ENCODE data around the gene KLHL22. TPM values are rescaled to one million over a fixed set of nuclear protein-coding genes. Genes with fewer than 3 reads are reported as not detected.

KLHL22 gene
- total and polyA plus RNA-seq, 7 donors = 8.4 to 24.3 (median 14.6) TPM

DNA sequence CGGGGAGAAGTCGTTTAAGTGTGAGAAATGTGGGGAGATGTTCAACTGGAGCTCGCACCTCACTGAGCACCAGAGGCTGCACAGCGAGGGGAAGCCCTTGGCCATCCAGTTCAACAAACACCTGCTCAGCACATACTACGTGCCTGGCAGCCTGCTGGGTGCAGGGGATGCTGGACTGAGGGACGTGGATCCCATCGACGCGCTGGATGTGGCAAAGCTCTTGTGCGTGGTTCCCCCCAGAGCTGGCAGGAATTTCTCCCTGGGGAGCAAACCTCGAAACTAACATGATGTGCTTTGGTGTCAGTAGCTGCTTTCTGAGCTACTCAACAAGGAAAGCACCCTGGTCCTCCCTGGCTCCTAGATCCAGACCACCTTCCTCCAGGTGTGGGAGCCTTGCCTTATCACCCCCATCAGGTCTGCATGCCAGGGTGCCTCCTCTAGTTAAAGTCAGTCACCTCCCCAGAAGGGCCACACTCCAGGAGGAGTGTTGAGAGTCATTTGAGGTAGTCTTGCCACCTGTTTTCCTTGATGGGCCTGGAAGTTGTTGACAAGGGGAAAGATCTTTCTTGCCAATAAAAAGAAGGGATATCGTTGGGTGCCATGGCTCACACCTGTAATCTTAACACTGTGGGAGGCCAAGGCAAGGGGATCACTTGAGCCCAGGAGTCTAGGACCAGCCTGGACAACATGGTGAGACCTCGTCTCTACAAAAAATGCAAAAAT is 88.7 kb downstream of the KLHL22 start:
- ATAC-seq (no peak), DNase-seq (no peak)
- TF ChIP-seq, protein P1, sequence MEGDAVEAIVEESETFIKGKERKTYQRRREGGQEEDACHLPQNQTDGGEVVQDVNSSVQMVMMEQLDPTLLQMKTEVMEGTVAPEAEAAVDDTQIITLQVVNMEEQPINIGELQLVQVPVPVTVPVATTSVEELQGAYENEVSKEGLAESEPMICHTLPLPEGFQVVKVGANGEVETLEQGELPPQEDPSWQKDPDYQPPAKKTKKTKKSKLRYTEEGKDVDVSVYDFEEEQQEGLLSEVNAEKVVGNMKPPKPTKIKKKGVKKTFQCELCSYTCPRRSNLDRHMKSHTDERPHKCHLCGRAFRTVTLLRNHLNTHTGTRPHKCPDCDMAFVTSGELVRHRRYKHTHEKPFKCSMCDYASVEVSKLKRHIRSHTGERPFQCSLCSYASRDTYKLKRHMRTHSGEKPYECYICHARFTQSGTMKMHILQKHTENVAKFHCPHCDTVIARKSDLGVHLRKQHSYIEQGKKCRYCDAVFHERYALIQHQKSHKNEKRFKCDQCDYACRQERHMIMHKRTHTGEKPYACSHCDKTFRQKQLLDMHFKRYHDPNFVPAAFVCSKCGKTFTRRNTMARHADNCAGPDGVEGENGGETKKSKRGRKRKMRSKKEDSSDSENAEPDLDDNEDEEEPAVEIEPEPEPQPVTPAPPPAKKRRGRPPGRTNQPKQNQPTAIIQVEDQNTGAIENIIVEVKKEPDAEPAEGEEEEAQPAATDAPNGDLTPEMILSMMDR (IDR thresholded peaks at IDR 0.05) = no peak
- Histone ChIP-seq H3K4me3 (no peak overlapping the region), H3K4me1 (no peaks in the 10 kb centered on the region), H3K9me3 (no peaks in the 10 kb centered on the region), H3K36me3 (ENCODE audit: insufficient read depth in 1 of 2, low read depth in 1 of 2) (peaks cover 0 to 34% of the 10 kb centered on the region in 2 donors), H3K27ac (no peak overlapping the region), H3K27me3 (ENCODE audit: insufficient read depth in 3 of 3, low read length in 2 of 3) (no peaks in the 10 kb centered on the region)
- intact Hi-C loops (cut with DNase I) = no loop called here
- 87 to 89% (median 89%) methylated on average over 13 of the region's 13 CpGs for WGBS, 3 donors

DNA sequence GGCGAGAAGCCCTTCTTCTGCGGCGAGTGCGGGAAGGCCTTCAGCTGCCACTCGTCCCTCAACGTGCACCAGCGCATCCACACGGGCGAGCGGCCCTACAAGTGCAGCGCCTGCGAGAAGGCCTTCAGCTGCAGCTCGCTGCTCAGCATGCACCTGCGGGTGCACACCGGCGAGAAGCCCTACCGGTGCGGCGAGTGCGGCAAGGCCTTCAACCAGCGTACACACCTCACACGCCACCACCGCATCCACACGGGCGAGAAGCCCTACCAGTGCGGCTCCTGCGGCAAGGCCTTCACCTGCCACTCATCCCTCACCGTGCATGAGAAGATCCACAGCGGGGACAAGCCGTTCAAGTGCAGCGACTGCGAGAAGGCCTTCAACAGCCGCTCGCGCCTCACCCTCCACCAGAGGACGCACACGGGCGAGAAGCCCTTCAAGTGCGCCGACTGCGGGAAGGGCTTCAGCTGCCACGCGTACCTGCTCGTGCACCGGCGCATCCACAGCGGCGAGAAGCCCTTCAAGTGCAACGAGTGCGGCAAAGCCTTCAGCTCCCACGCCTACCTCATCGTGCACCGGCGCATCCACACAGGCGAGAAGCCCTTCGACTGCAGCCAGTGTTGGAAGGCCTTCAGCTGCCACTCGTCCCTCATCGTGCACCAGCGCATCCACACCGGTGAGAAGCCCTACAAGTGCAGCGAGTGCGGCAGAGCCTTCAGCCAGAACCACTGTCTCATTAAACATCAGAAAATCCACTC is 89.5 kb downstream of the KLHL22 start:
- H3K27me3 ChIP-seq (ENCODE audit: insufficient read depth in 3 of 3, low read length in 2 of 3) = no peaks in the 10 kb centered on the region
- H3K4me1 ChIP-seq = no peaks in the 10 kb centered on the region
- 96% methylated on average over 62 of the region's 62 CpGs for WGBS, 3 donors
- peaks cover 0 to 40% of the 10 kb centered on the region in 2 donors for H3K36me3 ChIP-seq (ENCODE audit: insufficient read depth in 1 of 2, low read depth in 1 of 2)
- intact Hi-C loops (cut with DNase I) = no loop called here
- no peak for ATAC-seq
- no peak overlapping the region for H3K4me3 ChIP-seq
- no peaks in the 10 kb centered on the region for H3K9me3 ChIP-seq
- DNase-seq = no peak
- no peak overlapping the region for H3K27ac ChIP-seq
- TF ChIP-seq, protein P1 (IDR thresholded peaks at IDR 0.05) = no peak

DNA sequence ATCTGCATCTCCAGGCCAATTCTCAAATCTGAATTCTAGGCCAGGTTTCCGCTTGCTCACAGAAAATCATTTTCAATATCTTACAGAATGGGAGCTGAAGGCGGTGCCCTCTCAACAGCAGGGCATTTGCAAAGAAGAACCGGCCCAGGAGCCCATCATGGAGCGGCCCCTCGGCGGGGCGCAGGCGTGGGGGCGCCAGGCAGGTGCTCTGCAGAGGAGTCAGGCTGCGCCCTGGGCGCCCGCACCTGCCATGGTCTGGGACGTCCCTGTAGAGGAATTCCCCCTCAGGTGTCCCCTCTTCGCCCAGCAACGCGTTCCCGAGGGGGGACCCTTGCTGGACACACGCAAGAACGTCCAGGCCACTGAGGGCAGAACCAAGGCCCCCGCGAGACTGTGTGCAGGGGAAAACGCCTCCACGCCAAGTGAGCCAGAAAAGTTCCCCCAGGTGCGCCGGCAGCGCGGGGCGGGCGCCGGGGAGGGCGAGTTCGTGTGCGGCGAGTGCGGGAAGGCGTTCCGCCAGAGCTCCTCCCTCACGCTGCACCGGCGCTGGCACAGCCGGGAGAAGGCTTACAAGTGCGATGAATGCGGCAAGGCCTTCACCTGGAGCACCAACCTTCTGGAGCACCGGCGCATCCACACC is 90.2 kb downstream of the KLHL22 start:
- no peaks in the 10 kb centered on the region for H3K27me3 ChIP-seq (ENCODE audit: insufficient read depth in 3 of 3, low read length in 2 of 3)
- DNase-seq (no peak), ATAC-seq (no peak)
- 95 to 96% (median 96%) methylated on average over 45 of the region's 45 CpGs for WGBS, 3 donors
- TF ChIP-seq, protein P1 (IDR thresholded peaks at IDR 0.05) = no peak
- H3K27ac ChIP-seq = no peak overlapping the region
- intact Hi-C loops (cut with DNase I) = no loop called here
- no peaks in the 10 kb centered on the region for H3K9me3 ChIP-seq
- H3K4me3 ChIP-seq = no peak overlapping the region
- peaks cover 0 to 47% of the 10 kb centered on the region in 2 donors for H3K36me3 ChIP-seq (ENCODE audit: insufficient read depth in 1 of 2, low read depth in 1 of 2)
- no peaks in the 10 kb centered on the region for H3K4me1 ChIP-seq

DNA sequence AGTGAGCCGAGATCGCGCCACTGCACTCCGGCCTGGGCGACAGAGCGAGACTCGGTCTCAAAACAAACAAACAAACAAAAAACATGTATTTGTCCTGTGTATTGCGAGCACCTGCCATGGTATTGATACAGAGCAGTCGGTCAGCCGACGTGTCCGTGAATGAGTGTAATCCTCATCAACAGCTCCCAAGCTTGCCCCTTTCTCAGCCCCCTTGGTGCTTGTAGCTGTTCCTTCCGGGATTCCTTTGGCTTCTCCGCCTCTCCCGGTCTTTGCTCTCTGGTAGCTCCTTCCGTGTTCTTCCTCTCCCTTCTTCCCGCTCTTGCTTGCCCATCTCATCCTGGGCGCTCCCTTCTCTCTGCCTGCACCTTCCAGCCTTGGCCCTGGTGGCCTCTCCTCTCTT is 90.7 kb downstream of the KLHL22 start:
- ATAC-seq (no peak), DNase-seq (no peak)
- intact Hi-C loops (cut with DNase I) = no loop called here
- Histone ChIP-seq H3K36me3 (ENCODE audit: insufficient read depth in 1 of 2, low read depth in 1 of 2) (peaks cover 0 to 49% of the 10 kb centered on the region in 2 donors), H3K4me3 (no peak overlapping the region), H3K27me3 (ENCODE audit: insufficient read depth in 3 of 3, low read length in 2 of 3) (no peaks in the 10 kb centered on the region), H3K9me3 (no peaks in the 10 kb centered on the region), H3K27ac (no peak overlapping the region), H3K4me1 (no peaks in the 10 kb centered on the region)
- WGBS, 3 donors = 93 to 95% (median 95%) methylated on average over 18 of the region's 18 CpGs
- TF ChIP-seq, protein P1 (IDR thresholded peaks at IDR 0.05) = no peak

Data from psoas muscle (tissue), 8 donors.